ENCODE results near the gene MAPK10.
"Not testable (repeated sequence)": the region's sequence is repeated elsewhere in the genome, so short reads cannot be mapped to it uniquely, and the experiment has no call there.

Gene MAPK10

GRCh38 chr4:86099348-86099747 is 260.5 kb downstream of the MAPK10 start:
- DNase-seq: no peak

DNA sequence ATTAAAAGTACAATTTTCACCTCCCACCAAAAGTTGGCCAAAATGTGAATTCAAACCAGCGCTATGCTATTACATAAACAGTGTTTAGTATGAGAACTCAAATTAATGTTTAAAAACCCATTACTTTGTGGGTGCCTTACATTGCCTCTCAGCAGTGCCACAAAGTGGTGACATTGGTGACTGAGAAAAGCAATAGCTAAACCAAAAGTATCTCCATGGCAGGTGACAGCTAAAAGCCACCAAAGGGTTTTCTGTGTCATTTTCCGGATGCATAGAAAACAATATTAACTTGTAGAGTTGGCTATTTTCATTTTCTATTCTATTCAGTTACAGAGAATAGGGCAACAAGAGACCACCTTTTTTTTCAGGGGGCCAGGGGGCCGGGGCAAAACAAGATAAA is 261.2 kb downstream of the MAPK10 start:
- DNase-seq: no peak

GRCh38 chr4:86096373-86096772 is 263.5 kb downstream of the MAPK10 start:
- no peak for DNase-seq

GRCh38 chr4:86092684-86093083 is 267.2 kb downstream of the MAPK10 start:
- no peak for DNase-seq

DNA sequence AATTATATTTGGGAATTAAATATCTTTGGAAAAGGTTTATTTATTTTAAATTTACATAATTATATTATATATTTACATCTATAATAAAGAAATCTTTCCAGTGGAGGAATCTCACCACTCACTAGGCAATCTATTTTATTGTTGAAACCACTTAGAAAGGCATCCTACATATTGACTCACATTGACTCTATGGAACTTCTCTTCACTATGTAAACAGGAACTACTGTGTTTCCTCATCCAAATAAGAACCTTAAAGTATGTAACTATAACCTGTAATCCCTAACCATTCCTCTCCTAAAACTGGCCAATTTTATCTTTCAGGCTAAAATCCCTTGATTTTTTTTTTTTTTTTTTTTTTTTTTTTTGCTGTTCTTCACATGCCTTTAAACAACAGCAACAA is 268.7 kb downstream of the MAPK10 start:
- DNase-seq: no peak

DNA sequence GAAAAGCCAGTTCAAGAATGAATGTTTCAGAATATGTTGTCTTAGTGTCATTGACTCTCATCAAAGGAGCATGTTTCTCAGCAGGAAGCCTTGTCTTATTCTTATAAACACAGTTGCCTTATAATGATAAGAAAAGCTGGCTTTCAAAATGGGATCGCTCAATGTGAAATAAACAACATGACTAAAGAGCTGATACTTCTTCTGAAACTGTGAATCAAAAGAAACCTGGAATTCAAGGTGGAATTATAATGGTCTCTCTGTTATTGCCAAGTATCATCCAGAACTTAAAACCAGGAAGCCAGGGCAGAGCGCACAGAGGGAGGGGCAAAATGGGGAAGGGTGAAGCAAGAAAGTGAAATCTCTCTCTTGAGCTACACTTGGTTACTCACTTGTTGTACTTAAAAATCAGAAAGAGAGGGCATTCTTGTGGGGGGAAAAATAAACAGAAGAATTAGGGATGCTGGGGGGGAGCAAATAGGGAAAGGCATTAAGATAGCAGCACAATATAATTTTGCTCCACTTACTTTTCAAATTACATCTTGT is 270.0 kb downstream of the MAPK10 start:
- DNase-seq: no peak

DNA sequence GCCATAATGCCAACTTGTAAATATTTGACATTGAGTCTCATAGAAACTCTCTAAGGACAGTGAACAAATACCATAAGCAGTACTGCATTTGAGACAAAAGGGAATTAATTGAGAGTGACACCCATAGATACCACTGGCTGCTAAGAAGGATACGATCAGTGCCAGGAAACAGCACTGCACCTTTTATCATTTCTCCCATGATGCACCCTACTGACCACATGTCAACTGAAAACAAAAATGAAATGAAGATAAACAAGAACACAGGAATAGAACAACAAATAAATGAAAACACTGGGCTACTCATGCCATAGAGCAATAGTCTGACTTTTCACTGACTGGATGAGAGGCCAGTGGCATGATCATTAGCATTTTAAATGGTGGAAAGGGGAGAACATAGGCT is 270.8 kb downstream of the MAPK10 start:
- no peak for DNase-seq

DNA sequence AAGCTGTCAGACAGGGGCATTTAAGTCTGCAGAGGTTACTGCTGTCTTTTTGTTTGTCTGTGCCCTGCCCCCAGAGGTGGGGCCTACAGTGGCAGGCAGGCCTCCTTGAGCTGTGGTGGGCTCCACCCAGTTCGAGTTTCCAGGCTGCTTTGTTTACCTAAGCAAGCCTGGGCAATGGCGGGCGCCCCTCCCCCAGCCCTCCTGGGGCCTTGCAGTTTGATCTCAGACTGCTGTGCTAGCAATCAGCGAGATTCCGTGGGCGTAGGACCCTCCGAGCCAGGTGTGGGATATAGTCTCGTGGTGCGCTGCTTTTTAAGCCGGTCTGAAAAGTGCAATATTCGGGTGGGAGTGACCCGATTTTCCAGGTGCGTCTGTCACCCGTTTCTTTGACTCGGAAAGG is 284.1 kb downstream of the MAPK10 start:
- DNase-seq: not testable (repeated sequence)

DNA sequence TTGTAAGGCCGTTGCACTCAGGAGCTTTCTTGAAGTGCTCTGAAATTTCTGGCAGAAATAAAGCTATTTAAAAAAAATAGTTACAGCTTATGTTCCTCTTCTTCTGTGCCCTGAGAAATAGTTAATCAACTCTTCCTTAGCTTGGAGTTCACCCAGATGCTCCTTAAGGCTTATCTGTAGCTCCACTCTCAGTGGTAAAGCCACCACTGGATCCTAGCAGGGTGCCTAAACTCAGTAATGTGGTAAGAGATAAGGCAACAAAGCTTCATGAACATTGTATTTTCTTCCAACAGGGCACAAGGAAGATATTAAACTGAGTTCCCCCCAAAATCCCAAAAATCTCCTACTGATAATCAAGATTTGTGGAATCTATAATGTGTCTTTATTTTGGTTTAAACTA is 299.5 kb downstream of the MAPK10 start:
- no peak for DNase-seq

- no peak for DNase-seq
Measured at GRCh38 chr4:86058621-86059020, 301.2 kb downstream of the MAPK10 start.

DNA sequence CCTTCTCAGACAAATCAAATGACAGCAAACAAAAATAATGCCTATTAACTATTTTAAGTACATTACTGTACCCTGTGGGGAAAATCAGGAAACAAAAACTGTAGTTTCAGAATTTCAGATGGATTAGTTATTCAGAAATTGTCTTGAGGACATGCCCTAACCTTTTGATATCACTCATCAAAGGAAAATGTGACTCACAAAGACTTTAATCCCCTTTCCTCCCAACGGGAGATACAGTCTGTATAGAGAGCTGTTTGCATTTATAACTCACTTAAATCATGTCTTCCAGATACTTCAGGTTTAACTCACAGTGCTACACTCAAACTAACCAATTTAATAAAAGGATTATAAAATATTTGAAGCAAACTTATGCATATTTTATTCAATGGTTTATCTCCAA is 304.0 kb downstream of the MAPK10 start:
- no peak for DNase-seq

GRCh38 chr4:86054286-86055032 is 305.4 kb downstream of the MAPK10 start:
- DNase-seq: no peak

GRCh38 chr4:86050496-86050895 is 309.4 kb downstream of the MAPK10 start:
- DNase-seq: no peak

GRCh38 chr4:86048426-86048825 is 311.4 kb downstream of the MAPK10 start:
- no peak for DNase-seq

- DNase-seq: no peak
Measured at GRCh38 chr4:86044593-86044985, 315.3 kb downstream of the MAPK10 start.

DNA sequence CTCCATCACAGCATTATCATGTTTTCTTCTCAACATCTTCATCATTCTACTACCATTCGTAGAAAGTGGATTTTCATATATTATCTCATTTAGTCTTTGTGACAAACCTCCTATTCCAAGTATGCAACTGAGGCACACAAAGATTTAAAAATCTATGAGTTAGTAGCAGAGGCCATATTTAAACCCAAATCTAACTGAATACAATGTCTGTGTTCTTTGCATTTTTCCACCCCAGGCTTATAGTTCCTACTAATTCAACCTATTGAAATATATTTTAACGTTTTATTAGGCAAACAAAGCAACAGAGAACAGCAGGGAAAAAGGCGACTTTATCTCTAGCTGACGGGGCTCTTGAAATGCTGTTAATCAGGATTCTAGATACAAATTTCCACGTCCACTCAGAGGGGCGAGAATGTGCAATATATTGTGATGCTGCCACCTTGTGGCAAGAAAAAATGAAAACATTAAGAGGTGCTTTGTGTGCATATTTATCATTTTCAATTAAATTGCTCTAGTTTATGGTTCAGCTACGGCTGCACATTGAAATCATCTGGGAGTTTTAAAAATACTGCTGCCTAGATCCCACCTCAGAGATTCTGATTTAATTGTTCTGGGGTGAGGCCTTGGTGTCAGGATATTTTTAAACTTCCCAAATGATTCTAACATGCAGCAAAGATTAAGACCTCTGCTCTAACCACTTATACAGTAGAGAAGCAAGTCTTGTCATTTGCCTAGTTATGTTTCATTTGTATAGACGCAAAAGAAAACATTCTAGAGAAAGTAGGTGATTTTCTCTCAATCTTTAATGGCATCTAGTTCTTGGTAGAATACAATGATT is 315.9 kb downstream of the MAPK10 start:
- DNase-seq: peak in 1 of 2 donors; percentile 0

- DNase-seq: no peak
Measured at GRCh38 chr4:86038037-86038436, 321.8 kb downstream of the MAPK10 start.

GRCh38 chr4:86036736-86037135 is 323.1 kb downstream of the MAPK10 start:
- no peak for DNase-seq

- no peak for DNase-seq
Measured at GRCh38 chr4:86035688-86036087, 324.2 kb downstream of the MAPK10 start.

DNA sequence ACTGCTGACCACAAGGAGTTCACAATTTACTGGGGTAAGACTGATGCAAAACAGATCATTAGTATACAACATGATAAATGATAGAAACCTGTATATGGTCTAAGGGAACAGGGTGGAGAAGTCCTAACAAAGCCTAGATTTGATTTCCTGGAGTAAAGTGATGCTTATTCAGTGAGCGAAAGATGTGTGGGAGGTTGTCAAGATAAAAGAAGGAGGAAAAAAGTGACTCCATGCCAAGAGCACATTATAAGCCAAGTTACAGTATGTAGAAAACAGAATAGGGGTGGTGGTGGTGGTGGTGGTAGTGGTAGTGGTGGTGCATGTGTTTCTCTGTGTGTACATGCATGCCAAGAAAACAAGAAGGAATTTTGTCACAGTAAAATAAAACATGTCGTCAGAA is 325.2 kb downstream of the MAPK10 start:
- no peak for DNase-seq

- DNase-seq: no peak
Measured at GRCh38 chr4:86033171-86033570, 326.7 kb downstream of the MAPK10 start.

DNA sequence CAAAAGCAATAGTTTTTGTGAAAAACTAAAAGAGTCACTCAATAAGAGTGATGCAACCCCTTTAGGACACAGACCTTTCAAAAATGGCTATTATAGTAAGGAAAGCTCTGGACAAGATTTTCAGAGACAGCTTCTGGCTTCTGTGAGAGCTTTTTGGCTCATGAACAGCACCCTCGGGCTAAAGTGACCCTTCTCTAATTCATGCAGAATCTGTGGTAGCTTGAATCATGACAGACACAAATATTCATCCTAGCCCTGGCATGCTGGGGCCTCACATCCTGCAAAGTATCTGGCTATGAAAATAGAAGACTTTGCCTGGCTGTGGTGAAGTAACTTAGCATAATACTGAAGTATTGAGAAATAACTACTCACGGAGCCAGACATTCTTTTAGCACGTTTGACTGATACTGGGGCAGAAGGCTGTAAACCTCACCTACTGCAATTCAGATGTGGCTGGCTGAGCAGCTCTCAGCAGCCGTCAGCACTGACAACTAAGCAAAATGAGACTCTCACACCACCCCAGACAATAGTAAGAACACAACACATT is 327.3 kb downstream of the MAPK10 start:
- DNase-seq: no peak

DNA sequence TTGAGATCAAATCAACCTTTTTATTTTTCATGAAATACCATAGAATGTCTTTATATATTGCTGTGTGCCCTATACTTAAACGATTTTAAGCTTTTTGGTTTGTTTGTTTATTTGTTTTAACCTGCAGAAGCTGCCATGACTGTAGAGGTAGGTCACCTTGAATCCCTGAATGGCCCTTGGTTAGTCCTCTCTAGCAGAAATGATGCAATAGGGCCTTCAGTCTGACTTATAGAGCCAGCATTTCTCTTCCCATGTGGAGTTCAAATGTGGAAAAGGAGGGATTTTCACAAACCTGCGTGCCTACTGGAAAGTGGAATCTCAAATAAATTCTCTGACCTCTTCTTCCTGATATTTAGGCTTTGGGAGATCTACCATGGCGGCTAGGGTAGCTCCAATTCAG is 327.9 kb downstream of the MAPK10 start:
- DNase-seq: no peak

DNA sequence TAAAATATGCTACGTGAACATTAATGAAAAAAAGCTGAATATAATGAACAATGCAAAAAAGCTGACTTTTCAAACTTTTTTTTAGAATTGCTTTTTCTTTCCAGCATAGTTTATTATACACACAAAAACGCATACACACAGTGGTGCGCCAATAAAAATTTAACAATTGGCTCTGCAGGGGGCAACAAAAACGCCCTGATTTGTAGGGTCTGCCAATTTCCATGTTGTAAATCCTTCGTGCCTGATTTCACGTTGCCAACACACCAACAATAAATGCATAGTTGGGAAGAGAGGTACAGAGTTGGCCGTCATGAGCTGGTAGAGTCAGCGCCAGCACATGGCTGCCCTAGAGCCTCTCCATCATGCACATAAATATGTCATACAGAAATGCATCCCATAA is 333.1 kb downstream of the MAPK10 start:
- DNase-seq: no peak

All from stimulated activated CD4-positive, alpha-beta T cell treated with anti-CD3 and anti-CD28 coated beads, Interleukin-2, amount 100 ng/mL, for 48 hours (primary cell).